ENCODE measurements around the gene TAF1B. TPM values are rescaled to one million over a fixed set of nuclear protein-coding genes. Genes with fewer than 3 reads are reported as not detected.
A peak's percentile ranks its signal among the peaks of the same experiment; 100 is the strongest.
"Not testable (repeated sequence)": the region's sequence is repeated elsewhere in the genome, so short reads cannot be mapped to it uniquely, and the experiment has no call there.

The TAF1B gene
- total RNA-seq, 1 donor: 13.7 TPM

DNA sequence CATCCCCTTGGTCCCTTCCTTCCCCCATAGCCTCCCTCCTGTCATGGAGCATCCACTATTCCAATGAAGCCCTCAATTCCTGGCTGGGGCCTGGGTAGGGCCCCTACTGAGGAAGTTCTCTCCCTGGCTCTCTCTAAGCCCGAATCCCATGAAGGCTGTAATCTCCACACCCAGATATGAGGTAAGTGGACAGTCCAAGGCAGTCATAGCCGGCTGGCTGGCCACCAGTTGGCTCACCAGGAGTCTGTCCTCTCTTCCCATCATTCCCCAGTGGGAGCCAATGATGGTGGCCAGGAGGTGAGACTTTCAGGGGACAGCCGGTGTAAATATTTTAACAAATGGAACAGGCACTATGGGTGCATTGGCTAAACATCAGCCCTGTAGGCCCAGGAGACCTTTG lies 6.8 kb upstream of the TAF1B start:
- Histone ChIP-seq H3K4me3 (ENCODE audit: low read length) (no peak overlapping the region), H3K9me3 (ENCODE audit: low read depth, low read length) (no peaks in the 10 kb centered on the region), H3K4me1 (ENCODE audit: insufficient read depth, low read length) (no peaks in the 10 kb centered on the region), H3K27me3 (ENCODE audit: insufficient read depth, low read length) (no peaks in the 10 kb centered on the region)

DNA sequence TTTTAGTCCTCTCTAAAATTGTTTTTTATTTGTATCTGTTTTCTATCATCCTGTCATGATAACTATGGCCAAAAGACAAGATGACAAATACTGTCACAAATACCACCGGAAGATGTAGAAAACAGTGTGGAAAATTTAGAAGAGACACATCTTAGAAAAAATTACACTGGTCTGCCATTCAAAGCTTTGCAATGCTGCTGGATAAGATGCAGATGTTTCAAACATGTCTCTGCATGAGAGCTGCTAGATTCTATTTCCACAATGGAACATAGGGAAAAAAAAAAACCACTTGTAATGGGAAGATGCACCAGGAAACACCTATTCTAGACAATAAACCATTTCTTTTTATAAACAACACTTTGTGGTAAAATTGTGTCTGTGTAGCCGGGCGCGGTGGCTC lies 5.8 kb upstream of the TAF1B start:
- Histone ChIP-seq H3K4me1 (ENCODE audit: insufficient read depth, low read length) (no peaks in the 10 kb centered on the region), H3K9me3 (ENCODE audit: low read depth, low read length) (no peaks in the 10 kb centered on the region), H3K27me3 (ENCODE audit: insufficient read depth, low read length) (no peaks in the 10 kb centered on the region)

DNA sequence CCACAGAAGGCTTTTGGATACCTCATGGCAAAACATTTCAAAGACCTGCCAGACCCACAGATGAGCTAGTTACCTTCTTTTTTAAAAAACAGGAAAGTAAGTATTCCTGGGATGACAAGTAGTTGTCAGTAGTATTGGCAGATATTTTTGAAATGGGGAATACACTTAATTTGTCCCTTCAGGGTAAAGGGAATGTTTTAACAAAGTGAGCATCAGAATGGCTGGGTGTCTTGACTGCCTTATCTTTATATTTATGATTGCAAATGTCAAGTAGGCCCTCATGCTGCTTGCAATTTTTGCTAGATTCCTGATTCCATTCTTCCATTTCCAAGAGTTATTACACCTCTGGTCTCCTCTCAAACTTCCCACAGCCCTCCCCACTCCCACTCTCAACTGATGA lies 4.9 kb upstream of the TAF1B start:
- Histone ChIP-seq H3K4me1 (ENCODE audit: insufficient read depth, low read length) (peaks cover 4% of the 10 kb centered on the region), H3K9me3 (ENCODE audit: low read depth, low read length) (no peaks in the 10 kb centered on the region), H3K27me3 (ENCODE audit: insufficient read depth, low read length) (no peaks in the 10 kb centered on the region), H3K4me3 (ENCODE audit: low read length) (no peak overlapping the region)

More for the DNA sequence above, 5.8 kb upstream of the TAF1B start:
- no peak overlapping the region for H3K4me3 ChIP-seq (ENCODE audit: low read length)

DNA sequence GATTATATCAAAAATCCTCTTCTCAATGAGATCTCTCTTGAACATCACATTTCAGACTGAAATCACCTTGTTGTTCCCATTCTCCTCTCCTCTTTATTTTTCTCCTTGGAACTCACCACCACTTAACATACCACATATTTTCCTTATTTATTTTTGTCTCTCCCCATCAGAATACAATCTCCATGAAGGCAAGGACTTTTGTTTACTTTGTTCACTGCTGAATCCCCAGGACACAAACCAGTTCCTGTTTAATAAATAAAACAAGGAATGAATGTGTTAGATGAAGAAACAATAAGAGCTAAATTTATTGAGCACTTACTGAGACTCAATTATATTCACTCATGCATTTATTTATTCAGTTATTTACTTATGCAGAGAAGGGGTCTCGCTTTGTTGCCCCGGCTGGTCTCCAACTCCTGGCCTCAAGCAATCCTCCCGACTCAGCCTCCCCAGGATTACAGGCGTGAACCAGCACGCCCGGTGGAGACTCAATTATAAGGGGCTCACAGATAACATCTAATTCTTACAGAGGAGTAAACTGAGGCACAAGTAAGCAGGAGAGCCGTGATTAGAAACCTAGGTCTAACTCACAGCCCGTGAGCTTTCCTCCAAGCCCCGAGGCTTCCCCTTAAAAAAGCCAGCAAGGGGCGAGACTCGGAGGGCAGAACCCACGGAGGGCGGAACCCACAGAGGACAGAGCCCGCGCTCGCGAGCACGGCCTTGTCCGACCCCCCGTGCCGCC lies 616 bp upstream of the TAF1B start:
- Histone ChIP-seq H3K9me3 (ENCODE audit: low read depth, low read length) (no peaks in the 10 kb centered on the region), H3K4me3 (ENCODE audit: low read length) (peak overlapping the region; percentile 78), H3K4me1 (ENCODE audit: insufficient read depth, low read length) (peaks cover 39% of the 10 kb centered on the region), H3K27me3 (ENCODE audit: insufficient read depth, low read length) (no peaks in the 10 kb centered on the region)

DNA sequence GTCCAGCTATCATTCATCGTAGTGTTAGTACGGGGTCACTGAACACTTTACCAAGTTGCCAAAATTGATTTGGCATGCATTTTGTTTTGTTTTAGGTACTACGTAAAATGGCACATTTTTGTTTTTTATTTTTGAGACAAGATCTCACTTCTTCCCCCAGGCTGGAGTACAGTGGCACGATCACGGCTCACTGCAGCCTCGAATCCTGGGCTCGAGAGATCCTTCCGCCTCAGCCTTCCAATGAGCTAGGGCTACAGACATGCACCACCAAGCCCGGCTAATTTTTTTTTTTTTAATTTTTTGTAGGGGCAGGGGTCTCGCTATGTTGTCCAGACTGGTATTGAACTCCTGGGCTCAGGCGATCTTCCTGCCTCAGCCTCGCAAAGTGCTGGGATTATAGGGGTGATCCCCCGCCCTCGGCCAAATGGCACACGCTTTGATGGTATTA lies 786 bp downstream of the TAF1B start:
- no peaks in the 10 kb centered on the region for H3K27me3 ChIP-seq (ENCODE audit: insufficient read depth, low read length)
- peaks cover 39% of the 10 kb centered on the region for H3K4me1 ChIP-seq (ENCODE audit: insufficient read depth, low read length)
- no peaks in the 10 kb centered on the region for H3K9me3 ChIP-seq (ENCODE audit: low read depth, low read length)
- H3K4me3 ChIP-seq (ENCODE audit: low read length): peak overlapping the region; percentile 78

DNA sequence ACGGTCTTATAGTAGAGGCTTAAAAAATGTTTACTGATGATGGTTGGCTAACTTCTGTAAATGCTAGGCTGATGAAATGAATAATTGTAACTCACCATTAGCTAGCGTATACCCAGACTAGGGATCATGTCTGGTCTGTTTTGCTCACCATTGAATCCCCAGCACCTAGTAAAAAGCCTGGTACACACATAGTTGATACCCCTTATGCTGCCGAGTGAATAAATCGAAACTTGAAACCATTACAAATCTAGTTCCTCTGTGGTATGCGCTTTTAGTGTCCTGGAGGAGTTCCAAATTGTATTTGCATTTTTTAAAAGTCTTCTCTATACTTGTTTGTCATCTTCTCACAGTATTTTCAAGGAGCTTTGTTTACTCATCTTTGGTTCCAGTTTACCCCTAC lies 1.3 kb downstream of the TAF1B start:
- Histone ChIP-seq H3K4me3 (ENCODE audit: low read length) (peak overlapping the region; percentile 78), H3K27me3 (ENCODE audit: insufficient read depth, low read length) (no peaks in the 10 kb centered on the region), H3K9me3 (ENCODE audit: low read depth, low read length) (no peaks in the 10 kb centered on the region), H3K4me1 (ENCODE audit: insufficient read depth, low read length) (peaks cover 39% of the 10 kb centered on the region)

DNA sequence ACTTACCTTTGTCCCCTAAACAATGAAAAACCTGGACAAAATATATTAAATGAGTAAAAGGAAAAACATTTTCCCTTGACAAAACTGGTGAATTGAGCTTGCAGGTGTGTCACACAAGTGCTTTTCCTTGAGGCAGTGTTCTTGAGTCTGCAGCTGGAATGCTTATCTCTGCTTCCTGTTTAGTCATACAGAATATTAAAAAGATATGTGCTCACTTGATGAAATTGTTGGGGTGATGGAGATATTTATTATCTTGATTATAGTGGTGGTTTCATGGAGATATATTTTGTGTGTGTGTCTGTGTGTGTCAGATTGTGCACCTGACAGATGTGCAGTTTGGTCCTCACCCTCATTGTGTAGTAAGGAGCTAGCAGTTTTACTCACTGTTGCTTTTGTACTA lies 3.3 kb downstream of the TAF1B start:
- Histone ChIP-seq H3K4me3 (ENCODE audit: low read length) (no peak overlapping the region), H3K27me3 (ENCODE audit: insufficient read depth, low read length) (no peaks in the 10 kb centered on the region), H3K9me3 (ENCODE audit: low read depth, low read length) (no peaks in the 10 kb centered on the region), H3K4me1 (ENCODE audit: insufficient read depth, low read length) (peaks cover 39% of the 10 kb centered on the region)

DNA sequence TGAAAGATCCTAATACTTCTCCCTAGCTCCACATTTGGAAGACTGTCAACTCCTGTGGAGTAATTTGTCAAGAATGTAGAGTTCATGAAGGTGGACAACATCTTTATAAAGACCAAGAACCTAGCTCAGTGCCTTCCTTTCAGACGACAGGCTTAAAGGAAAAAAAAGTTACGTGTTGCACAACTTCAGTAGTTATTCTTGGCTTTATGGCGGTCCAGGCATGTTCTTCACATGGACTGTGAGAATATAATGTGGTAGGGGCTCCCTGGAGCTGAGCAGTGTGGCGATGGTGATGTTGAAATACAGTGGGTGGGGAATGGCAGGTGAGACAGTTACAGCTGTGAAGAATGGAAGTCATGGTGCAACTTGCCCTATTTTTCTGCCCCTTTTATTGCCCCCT lies 3.9 kb downstream of the TAF1B start:
- Histone ChIP-seq H3K4me3 (ENCODE audit: low read length) (no peak overlapping the region), H3K27me3 (ENCODE audit: insufficient read depth, low read length) (no peaks in the 10 kb centered on the region), H3K9me3 (ENCODE audit: low read depth, low read length) (no peaks in the 10 kb centered on the region), H3K4me1 (ENCODE audit: insufficient read depth, low read length) (peaks cover 39% of the 10 kb centered on the region)

DNA sequence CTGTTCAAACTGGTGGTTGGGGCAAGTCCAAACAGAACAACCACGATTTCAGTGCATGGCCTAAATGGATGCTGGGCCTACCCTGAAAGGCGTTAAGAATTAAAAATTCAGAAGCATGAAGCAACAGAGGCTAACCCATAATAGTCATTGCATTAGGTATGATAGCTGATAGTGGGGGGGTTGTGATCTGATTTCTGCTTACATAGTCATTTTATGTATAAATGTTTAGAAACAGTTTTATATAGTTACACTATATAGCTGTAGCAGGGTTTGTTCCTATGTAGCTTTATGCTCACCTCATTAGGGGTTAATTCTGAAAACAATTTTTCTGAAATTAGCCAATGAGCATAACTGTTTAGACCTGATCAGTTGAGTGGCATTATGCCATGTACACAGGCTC lies 9.6 kb downstream of the TAF1B start:
- H3K4me1 ChIP-seq (ENCODE audit: insufficient read depth, low read length): no peaks in the 10 kb centered on the region
- H3K9me3 ChIP-seq (ENCODE audit: low read depth, low read length): no peaks in the 10 kb centered on the region
- H3K27me3 ChIP-seq (ENCODE audit: insufficient read depth, low read length): no peaks in the 10 kb centered on the region
- H3K4me3 ChIP-seq (ENCODE audit: low read length): no peak overlapping the region

DNA sequence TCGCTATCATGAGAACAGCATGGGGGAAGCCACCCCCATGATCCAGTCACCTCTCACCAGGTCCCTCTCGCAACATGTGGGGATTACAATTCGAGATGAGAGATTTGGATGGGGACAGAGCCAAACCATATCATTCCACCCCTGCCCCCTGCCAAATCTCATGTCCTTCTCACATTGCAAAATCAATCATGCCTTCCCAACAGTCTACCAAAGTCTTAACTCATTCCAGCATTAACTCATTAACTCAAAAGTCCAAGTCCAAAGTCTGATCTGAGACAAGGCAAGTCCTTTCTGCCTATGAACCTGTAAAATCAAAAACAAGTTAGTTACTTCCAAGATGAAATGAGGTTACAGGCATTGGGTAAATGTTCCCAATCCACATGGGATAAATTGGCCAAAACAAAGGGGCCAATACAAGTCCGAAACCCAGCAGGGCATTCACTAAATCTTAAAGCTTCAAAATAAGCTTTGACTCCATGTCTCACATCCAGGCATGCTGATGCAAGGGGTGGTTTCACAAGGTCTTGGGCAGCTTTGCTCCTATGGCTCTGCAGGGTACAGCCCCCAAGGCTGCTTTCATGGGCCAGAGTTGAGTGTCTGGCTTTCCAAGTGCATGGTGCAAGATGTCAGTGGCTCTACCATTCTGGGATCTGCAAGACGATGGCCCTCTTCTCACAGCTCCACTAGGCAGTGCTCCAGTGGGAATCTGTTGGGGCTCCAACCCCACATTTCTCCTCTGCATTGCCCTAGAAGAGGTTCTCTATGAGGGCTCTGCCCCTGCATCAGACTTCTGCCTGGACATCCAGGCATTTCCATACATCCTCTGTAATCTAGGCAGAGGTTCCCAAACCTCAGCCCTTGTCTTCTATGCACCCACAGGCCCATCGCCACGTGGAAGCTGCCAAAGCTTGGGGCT lies 14.8 kb downstream of the TAF1B start:
- Histone ChIP-seq H3K9me3 (ENCODE audit: low read depth, low read length) (peaks cover 5% of the 10 kb centered on the region), H3K4me1 (ENCODE audit: insufficient read depth, low read length) (no peaks in the 10 kb centered on the region), H3K4me3 (ENCODE audit: low read length) (no peak overlapping the region), H3K27me3 (ENCODE audit: insufficient read depth, low read length) (no peaks in the 10 kb centered on the region)

DNA sequence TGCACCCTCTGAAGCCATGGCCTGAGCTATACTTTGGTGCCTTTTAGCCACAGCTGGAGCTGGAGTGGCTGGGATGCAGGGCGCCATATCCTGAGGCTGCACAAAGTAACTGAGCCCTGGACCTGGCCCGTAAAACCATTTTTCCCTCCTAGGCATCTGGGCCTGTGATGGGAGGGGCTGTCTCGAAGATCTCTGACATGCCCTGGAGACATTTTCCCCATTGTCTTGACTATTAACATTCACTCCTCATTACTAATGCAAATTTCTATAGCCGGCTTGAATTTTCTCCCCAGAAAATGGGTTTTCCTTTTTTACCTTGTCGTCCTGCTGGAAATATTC lies 15.4 kb downstream of the TAF1B start:
- H3K4me1 ChIP-seq (ENCODE audit: insufficient read depth, low read length): no peaks in the 10 kb centered on the region
- no peak overlapping the region for H3K4me3 ChIP-seq (ENCODE audit: low read length)
- H3K9me3 ChIP-seq (ENCODE audit: low read depth, low read length): peaks cover 5% of the 10 kb centered on the region
- no peaks in the 10 kb centered on the region for H3K27me3 ChIP-seq (ENCODE audit: insufficient read depth, low read length)

DNA sequence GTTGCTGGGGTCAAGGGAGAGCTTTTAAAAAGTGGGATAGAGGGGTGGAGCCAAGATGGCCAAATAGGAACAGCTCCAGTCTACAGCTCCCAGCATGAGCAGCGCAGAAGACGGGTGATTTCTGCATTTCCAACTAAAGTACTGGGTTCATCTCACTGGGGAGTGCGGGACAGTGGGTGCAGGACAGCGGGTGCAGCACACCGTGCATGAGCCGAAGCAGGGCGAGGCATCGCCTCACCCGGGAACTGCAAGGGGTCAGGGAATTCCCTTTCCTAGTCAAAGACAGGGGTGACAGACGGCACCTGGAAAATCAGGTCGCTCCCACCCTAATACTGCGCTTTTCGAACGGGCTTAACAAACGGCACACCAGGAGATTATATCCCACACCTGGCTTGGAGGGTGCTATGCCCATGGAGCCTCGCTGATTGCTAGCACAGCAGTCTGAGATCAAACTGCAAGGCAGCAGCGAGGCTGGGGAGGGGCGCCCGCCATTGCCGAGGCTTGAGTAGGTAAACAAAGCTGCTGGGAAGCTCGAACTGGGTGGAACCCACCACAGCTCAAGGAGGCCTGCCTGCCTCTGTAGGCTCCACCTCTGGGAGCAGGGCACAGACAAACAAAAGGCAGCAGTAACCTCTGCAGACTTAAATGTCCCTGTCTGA lies 17.8 kb downstream of the TAF1B start:
- H3K9me3 ChIP-seq (ENCODE audit: low read depth, low read length); H3K27me3 ChIP-seq (ENCODE audit: insufficient read depth, low read length); H3K4me3 ChIP-seq (ENCODE audit: low read length); H3K4me1 ChIP-seq (ENCODE audit: insufficient read depth, low read length): not testable (repeated sequence)

DNA sequence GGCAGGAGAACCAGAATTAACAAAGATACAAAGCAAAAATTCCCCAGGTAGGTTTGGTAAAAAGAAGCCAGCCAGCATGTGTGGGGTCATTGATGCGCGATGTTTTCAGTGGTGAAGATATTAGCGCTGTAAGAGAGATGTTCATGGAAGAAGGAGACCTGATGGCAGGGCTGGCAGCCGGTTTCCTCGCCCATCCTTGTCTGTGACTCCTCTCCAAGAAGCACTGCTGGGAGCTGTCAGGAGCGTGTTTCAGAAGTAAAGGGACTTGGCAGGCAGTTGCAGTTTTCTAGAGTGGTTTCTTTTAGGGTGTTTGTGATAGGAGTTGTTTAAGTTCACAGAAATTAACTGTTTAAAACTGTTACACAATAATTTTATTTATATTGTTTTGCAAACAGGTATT lies 24.6 kb downstream of the TAF1B start:
- Histone ChIP-seq H3K4me1 (ENCODE audit: insufficient read depth, low read length) (no peaks in the 10 kb centered on the region), H3K9me3 (ENCODE audit: low read depth, low read length) (no peaks in the 10 kb centered on the region), H3K27me3 (ENCODE audit: insufficient read depth, low read length) (no peaks in the 10 kb centered on the region), H3K4me3 (ENCODE audit: low read length) (no peak overlapping the region)

DNA sequence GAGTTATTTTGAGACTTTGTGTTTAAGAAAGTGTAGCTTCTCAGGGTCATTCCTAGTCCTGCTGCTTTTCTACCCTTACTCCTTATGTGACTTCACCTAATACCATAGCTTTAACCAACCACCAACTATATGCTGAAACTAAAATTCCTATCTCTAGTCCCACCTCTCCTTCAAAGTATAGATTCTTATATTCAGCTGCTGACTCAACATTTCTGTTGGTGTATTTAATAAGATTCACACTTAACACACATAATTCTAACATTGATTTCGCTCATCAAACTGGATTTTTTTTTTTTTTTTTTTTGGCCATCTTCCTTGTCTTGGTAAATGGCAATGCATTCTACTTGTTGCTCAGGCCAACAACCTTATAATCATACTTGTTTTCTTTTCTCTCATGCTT lies 30.1 kb downstream of the TAF1B start:
- Histone ChIP-seq H3K9me3 (ENCODE audit: low read depth, low read length) (no peaks in the 10 kb centered on the region), H3K4me3 (ENCODE audit: low read length) (no peak overlapping the region), H3K27me3 (ENCODE audit: insufficient read depth, low read length) (no peaks in the 10 kb centered on the region), H3K4me1 (ENCODE audit: insufficient read depth, low read length) (no peaks in the 10 kb centered on the region)

DNA sequence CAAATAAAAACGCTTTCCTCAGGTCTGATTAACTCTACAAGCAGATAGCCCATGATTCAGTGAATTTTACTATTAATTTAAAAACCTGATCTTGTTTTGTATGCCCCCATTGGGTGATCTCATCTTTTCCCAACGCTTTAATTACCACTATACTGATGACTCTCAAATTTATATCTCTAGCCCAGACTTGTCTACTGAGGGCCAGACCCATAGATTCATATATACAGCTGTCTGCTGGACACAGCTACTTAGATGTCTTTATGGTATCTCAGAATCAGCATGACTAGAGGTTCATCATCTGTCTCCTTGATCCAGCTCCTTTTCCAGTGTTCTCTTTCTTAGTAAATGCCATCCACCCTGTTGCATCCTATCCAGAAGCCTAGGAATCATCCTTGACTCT lies 33.8 kb downstream of the TAF1B start:
- no peaks in the 10 kb centered on the region for H3K9me3 ChIP-seq (ENCODE audit: low read depth, low read length)
- no peaks in the 10 kb centered on the region for H3K4me1 ChIP-seq (ENCODE audit: insufficient read depth, low read length)
- no peaks in the 10 kb centered on the region for H3K27me3 ChIP-seq (ENCODE audit: insufficient read depth, low read length)
- no peak overlapping the region for H3K4me3 ChIP-seq (ENCODE audit: low read length)
